ENCODE measurements around the gene DUSP22.

The DUSP22 gene

DNA sequence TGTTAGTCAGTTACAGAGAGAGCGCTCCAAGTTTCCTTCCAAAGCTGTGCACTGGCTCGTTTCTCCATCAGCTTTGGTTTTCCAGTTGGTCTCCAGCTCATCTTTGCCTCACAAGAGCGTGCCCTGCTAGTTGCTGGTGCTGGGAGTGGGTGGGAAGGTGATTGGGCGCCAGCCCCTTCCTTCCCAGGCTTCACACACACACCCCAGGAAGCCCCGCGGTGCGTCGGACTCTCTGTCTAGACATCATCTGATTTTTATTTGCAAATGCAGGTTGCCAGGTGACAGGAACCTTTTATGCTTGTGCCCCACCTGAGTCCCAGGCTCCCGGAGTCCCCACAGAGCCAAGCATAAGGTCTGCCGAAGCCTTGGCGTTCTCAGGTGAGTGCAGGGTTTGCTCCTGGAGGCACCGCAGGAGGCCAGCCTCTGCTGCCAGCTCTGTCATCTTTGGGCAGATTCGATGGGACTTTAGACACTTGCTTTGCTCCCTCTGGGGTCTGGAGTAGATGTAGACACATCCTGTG lies 106.3 kb downstream of the DUSP22 start:
- no peak for DNase-seq

GRCh38 chr6:399785-400534 lies 107.7 kb downstream of the DUSP22 start:
- no peak for DNase-seq

DNA sequence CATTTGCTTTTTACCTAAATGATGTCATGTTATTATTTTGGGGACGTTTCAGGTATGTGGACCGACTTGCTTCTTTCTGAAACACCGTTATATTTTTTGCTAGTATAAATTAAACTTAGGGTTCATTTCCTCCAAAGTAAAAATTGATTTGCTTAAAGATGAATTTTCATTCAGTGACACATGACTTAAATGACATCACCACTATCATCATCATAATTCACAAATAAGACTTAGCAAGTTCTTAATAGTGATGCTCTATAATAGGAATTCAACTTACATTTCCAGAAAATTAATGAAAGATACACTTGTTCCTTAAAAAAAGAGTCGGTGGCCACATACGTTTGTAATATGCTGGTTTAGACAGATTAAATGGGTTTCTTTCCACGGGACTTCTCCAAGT lies 108.5 kb downstream of the DUSP22 start:
- DNase-seq = no peak

All from stimulated activated CD4-positive, alpha-beta T cell treated with anti-CD3 and anti-CD28 coated beads, Interleukin-2, amount 100 ng/mL, for 48 hours (primary cell).